ENCODE measurements around the gene LIME1. TPM values are rescaled to one million over a fixed set of nuclear protein-coding genes. Genes with fewer than 3 reads are reported as not detected.
A peak's percentile ranks its signal among the peaks of the same experiment; 100 is the strongest.

Gene LIME1
- total and polyA plus RNA-seq, 7 experiments from 2014 or later: 96.8 to 366 (median 107) TPM

DNA sequence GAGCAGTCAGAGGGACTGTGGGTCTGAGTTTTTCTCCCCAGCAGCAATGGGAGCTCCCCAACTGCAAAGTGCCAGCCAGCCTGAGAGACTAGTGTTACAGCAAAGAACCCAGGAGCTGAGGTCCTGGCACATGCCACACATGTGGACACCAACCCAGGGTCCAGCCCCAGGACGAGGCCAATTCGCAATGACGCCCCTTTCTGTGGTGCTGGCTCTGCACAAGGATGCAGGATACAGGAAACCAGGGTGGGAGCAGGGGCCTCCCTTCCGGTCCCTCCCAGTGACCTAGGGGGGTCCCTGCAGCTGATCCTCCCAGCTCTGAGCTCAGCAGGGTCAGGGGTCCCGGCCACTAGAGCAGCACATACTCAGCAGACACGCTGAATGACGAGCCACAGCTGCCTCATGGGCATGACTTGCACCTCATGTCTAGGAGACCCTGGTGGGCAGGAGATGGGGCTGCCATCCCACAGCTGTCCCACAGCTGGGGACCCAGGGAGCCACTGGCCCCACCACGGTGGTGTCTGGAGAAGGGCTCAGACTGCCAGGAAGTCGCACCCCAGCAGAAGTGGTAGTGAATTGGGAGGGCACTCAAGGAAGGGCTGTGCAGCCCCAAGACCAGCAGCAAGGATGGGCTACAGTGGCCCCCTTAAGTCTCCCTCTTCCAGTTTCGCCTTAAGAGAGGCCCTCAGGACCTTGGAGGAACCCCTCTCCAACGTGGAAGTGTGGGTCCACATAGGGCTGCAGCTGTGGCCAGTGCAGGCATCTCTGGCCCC, 32.3 kb upstream of the LIME1 start:
- no peaks in the 10 kb centered on the region for H3K27me3 ChIP-seq (ENCODE audit: control insufficient read depth in 2 of 2, insufficient read depth in 2 of 2, low read length in 2 of 2)
- no peak overlapping the region for H3K4me3 ChIP-seq (ENCODE audit: low read length)
- POLR2A ChIA-PET: interaction anchor here (0.9 kb wide), 1 partner anchor 32 kb away, joined by 3 read pairs; the partner anchor contains the start of gene LIME1
- no peaks in the 10 kb centered on the region for H3K9me3 ChIP-seq (ENCODE audit: control insufficient read depth in 2 of 3, low read length in 3 of 3)
- intact Hi-C loops (cut with micrococcal nuclease): no loop called here
- H3K36me3 ChIP-seq (ENCODE audit: control insufficient read depth in 2 of 3, insufficient read depth in 3 of 3, low read length in 3 of 3): peaks cover 0 to 59% (median 22%) of the 10 kb centered on the region in 3 experiments
- peaks cover 16 to 20% of the 10 kb centered on the region in 2 donors for H3K4me1 ChIP-seq (ENCODE audit: control insufficient read depth in 2 of 2, insufficient read depth in 2 of 2, low read length in 2 of 2)
- Mint-ChIP-seq H3K27ac (peak overlapping the region in 1 of 9 donors; percentile 38), H3K36me3 (peaks cover 3 to 14% (median 4%) of the 10 kb centered on the region in 5 donors), H3K4me3 (peak overlapping the region in 2 of 10 donors; percentile 9 to 45), H3K9me3 (peaks cover 0 to 2% (median 0%) of the 10 kb centered on the region in 11 donors), H3K27me3 (no peaks in the 10 kb centered on the region), H3K4me1 (peaks cover 10 to 30% (median 24%) of the 10 kb centered on the region in 7 donors)
- CTCF ChIA-PET: no interaction called here
- no peak overlapping the region for H3K27ac ChIP-seq (ENCODE audit: low read depth, low read length)
- ATAC-seq: no peak
- no peak for DNase-seq

DNA sequence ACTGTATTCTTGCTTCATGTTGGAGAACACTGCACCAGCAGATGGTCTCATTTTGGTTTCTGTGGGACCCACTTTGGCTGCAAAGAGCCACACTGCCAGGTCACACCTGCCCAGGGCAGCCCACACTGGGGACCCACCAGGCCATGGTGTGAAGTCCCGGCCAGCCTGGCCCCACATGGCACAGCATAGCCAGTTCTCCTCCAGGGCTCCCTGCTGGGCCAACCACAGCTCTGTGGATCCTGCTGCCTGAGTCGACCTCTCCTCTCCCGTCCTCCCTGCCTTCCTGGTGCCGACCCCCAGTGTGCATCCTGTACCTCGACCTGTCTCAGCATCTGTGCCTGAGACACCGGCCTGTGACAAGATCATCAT, 31.7 kb upstream of the LIME1 start:
- H3K4me3 ChIP-seq (ENCODE audit: low read length): no peak overlapping the region
- H3K9me3 ChIP-seq (ENCODE audit: control insufficient read depth in 2 of 3, low read length in 3 of 3): no peaks in the 10 kb centered on the region
- H3K27me3 Mint-ChIP-seq: no peaks in the 10 kb centered on the region
- H3K36me3 ChIP-seq (ENCODE audit: control insufficient read depth in 2 of 3, insufficient read depth in 3 of 3, low read length in 3 of 3): peaks cover 0 to 57% (median 22%) of the 10 kb centered on the region in 3 experiments
- peaks cover 16 to 22% of the 10 kb centered on the region in 2 donors for H3K4me1 ChIP-seq (ENCODE audit: control insufficient read depth in 2 of 2, insufficient read depth in 2 of 2, low read length in 2 of 2)
- H3K27ac ChIP-seq (ENCODE audit: low read depth, low read length): no peak overlapping the region
- H3K36me3 Mint-ChIP-seq: peaks cover 3 to 14% (median 4%) of the 10 kb centered on the region in 5 donors
- H3K4me1 Mint-ChIP-seq: peaks cover 10 to 35% (median 27%) of the 10 kb centered on the region in 7 donors
- POLR2A ChIA-PET: interaction anchor here (0.9 kb wide), 1 partner anchor 32 kb away, joined by 3 read pairs; the partner anchor contains the start of gene LIME1
- peak overlapping the region in 2 of 10 donors; percentile 1 to 90 for H3K4me3 Mint-ChIP-seq
- H3K27ac Mint-ChIP-seq: peak overlapping the region in 4 of 9 donors; percentile 34 to 88 (median 48)
- DNase-seq (no peak), ATAC-seq (no peak)
- peaks cover 0 to 2% (median 0%) of the 10 kb centered on the region in 11 donors for H3K9me3 Mint-ChIP-seq
- CTCF ChIA-PET: no interaction called here
- intact Hi-C loops (cut with micrococcal nuclease): loop anchor here (5.0 kb wide), 7 partner anchors 38 to 418 kb away; partner anchors contain the start of genes GMEB2 (in 1 of the 2), PTK6 (in 1 of the 2) and TCEA2 (in 1 of the 2)
- H3K27me3 ChIP-seq (ENCODE audit: control insufficient read depth in 2 of 2, insufficient read depth in 2 of 2, low read length in 2 of 2): no peaks in the 10 kb centered on the region

DNA sequence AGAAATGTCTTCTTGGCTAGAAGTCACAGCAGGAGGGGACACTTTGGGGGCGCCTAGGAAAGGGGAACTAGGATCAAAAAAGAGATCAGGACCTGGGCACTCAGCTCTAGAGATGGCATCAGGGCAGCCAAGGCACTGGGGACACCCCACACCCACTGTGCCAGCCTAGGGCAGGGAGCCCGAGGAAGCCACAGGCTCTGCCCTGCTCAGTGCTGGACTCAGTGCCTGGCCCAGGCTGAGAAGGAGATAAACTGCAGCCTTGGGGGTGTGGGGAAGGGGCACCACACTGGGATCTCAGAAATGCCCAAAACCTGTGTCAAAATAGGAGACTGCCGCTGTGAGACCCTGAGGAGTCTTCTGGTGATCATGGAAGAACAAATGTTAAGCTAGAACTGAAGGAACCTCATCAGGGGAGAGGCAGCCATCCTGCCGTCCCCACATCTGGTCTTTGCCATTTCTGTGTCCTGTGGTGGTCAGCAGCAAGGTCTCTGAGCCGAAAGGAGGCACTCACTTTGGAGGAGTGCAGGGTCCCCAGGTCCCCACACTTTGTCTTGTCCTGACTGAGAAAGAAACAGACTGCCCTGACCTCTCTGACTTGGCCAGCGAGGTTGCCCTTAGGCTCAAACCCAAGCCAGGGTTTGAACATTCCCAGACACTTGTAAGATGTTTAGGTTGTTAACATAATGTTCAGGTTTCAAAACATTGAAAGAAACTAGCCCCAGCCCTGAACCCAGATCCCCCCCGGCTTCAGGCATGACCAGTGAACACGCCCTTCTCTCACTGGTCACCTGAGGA, 31.0 kb upstream of the LIME1 start:
- Mint-ChIP-seq H3K4me3 (peak overlapping the region in 5 of 10 donors; percentile 18 to 90 (median 41)), H3K27me3 (no peaks in the 10 kb centered on the region), H3K9me3 (peaks cover 0 to 2% (median 0%) of the 10 kb centered on the region in 11 donors), H3K4me1 (peaks cover 15 to 39% (median 31%) of the 10 kb centered on the region in 7 donors), H3K36me3 (peaks cover 4 to 16% (median 6%) of the 10 kb centered on the region in 5 donors), H3K27ac (peak overlapping the region in 5 of 9 donors; percentile 38 to 94 (median 42))
- DNase-seq (no peak), ATAC-seq (no peak)
- no peak overlapping the region for H3K4me3 ChIP-seq (ENCODE audit: low read length)
- peaks cover 0 to 54% (median 22%) of the 10 kb centered on the region in 3 experiments for H3K36me3 ChIP-seq (ENCODE audit: control insufficient read depth in 2 of 3, insufficient read depth in 3 of 3, low read length in 3 of 3)
- no peaks in the 10 kb centered on the region for H3K9me3 ChIP-seq (ENCODE audit: control insufficient read depth in 2 of 3, low read length in 3 of 3)
- H3K27ac ChIP-seq (ENCODE audit: low read depth, low read length): peak overlapping the region; percentile 81
- intact Hi-C loops (cut with micrococcal nuclease): loop anchor here (2.0 to 5.0 kb wide), 11 partner anchors 25 to 417 kb away; partner anchors contain the start of genes GMEB2 (in 1 of the 2), PTK6 (in 1 of the 2), TCEA2 (in 1 of the 2) and UCKL1 (in 1 of the 2)
- H3K27me3 ChIP-seq (ENCODE audit: control insufficient read depth in 2 of 2, insufficient read depth in 2 of 2, low read length in 2 of 2): no peaks in the 10 kb centered on the region
- CTCF ChIA-PET: interaction anchor here (0.8 to 2.7 kb wide), 4 partner anchors 8 to 35 kb away, joined by 3 to 27 read pairs (median 4); partner anchors contain the start of gene LIME1
- peaks cover 17 to 22% of the 10 kb centered on the region in 2 donors for H3K4me1 ChIP-seq (ENCODE audit: control insufficient read depth in 2 of 2, insufficient read depth in 2 of 2, low read length in 2 of 2)
- POLR2A ChIA-PET: interaction anchor here (0.8 to 5.1 kb wide), 3 partner anchors 22 to 97 kb away, joined by 3 to 137 read pairs (median 8); partner anchors contain the start of genes LIME1 and SLC2A4RG

DNA sequence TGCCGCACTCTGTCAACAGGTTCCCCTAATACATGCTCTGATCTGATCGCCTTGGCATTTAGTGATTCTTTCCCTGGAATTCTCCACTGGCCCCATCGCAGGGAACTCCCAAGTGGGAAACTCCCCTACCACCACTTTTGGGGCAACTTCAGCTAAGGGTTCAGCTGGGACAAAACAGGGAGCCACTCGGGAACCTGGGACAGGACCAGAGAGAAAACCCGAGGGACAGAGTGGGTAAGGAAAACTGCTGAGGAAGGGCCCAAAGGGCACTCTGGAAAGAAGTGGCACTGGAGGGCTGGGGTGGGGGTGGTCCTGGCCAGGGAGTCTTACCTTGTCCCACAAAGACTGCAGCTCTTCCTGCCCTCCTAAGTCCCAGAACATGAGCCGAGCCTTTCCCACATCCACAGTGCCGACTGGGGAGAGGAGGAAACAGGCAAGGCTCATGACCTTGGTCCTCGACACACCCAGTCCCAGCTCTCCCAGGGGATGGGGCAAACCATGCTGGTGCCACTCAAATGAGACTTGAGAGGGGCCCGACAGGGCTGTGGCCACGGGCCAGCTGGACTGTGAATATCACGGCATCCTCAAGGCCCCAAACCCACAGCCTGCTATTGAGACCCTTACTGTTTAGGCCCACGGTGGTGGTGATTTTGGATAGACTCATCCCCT, 30.3 kb upstream of the LIME1 start:
- ChIA-PET POLR2A (interaction anchor here (0.8 to 5.1 kb wide), 7 partner anchors 9 to 250 kb away, joined by 3 to 137 read pairs (median 11); partner anchors contain the start of genes LIME1, SLC2A4RG, TNFRSF6B and TPD52L2), CTCF (interaction anchor here (0.7 to 2.7 kb wide), 5 partner anchors 9 to 34 kb away, joined by 3 to 27 read pairs (median 3); partner anchors contain the start of gene LIME1)
- H3K27ac Mint-ChIP-seq: peak overlapping the region; percentile 82 to 97 (median 87)
- H3K36me3 Mint-ChIP-seq: peaks cover 9 to 22% (median 13%) of the 10 kb centered on the region in 5 donors
- Histone ChIP-seq H3K36me3 (ENCODE audit: control insufficient read depth in 2 of 3, insufficient read depth in 3 of 3, low read length in 3 of 3) (peaks cover 0 to 61% (median 22%) of the 10 kb centered on the region in 3 experiments), H3K9me3 (ENCODE audit: control insufficient read depth in 2 of 3, low read length in 3 of 3) (no peaks in the 10 kb centered on the region), H3K4me1 (ENCODE audit: control insufficient read depth in 2 of 2, insufficient read depth in 2 of 2, low read length in 2 of 2) (peaks cover 22 to 25% of the 10 kb centered on the region in 2 donors), H3K27ac (ENCODE audit: low read depth, low read length) (peak overlapping the region; percentile 81), H3K27me3 (ENCODE audit: control insufficient read depth in 2 of 2, insufficient read depth in 2 of 2, low read length in 2 of 2) (no peaks in the 10 kb centered on the region), H3K4me3 (ENCODE audit: low read length) (peak overlapping the region; percentile 91)
- DNase-seq (no peak), ATAC-seq (no peak)
- intact Hi-C loops (cut with micrococcal nuclease): loop anchor here (2.0 to 5.0 kb wide), 11 partner anchors 25 to 416 kb away; partner anchors contain the start of genes GMEB2 (in 1 of the 2), PTK6 (in 1 of the 2), TCEA2 (in 1 of the 2) and UCKL1 (in 1 of the 2)
- no peaks in the 10 kb centered on the region for H3K27me3 Mint-ChIP-seq
- H3K4me3 Mint-ChIP-seq: peak overlapping the region; percentile 86 to 95 (median 90)
- peaks cover 22 to 46% (median 39%) of the 10 kb centered on the region in 7 donors for H3K4me1 Mint-ChIP-seq
- peaks cover 0 to 2% (median 0%) of the 10 kb centered on the region in 11 donors for H3K9me3 Mint-ChIP-seq

DNA sequence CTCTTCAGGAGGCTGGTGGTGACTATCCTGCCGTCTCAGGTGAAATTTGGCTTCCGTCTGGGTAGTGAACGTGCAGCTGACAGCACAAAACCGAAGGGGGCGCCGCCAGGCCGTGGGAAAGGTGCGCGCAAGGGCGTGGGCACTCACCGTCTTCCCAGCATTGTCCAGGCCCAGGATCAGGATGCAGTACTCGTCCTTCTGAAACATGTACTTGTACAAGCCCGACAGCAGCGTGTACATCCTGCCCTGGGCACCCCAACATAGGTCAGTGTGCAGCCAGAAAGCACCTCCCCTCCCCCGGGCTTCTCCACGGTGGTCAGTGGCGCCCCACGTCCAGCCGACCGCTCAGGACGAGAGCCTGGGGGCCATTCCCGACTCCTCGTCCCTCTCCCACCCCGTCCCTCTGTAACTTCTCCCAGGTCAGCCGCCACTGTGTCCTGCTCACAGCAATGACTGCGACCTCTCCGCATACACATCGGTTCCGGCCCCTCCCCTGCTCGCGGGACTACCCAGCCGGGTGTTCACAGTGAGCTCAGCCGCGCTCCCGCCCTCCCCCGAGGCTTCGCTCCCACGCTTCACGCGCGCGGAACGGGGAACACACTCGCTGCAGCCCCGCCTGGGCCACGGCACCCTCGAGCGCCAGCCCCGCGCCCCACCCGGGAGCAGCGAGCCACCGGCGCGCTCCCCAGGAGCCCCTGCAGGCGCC, 29.5 kb upstream of the LIME1 start:
- POLR2A ChIA-PET: interaction anchor here (0.6 to 5.1 kb wide), 25 partner anchors 10 to 372 kb away, joined by 3 to 137 read pairs (median 4); partner anchors contain the start of genes GMEB2, LIME1, OPRL1 and PPDPF

More for the DNA sequence above, 29.5 kb upstream of the LIME1 start:
- Histone ChIP-seq H3K9me3 (ENCODE audit: control insufficient read depth in 2 of 3, low read length in 3 of 3) (no peaks in the 10 kb centered on the region), H3K27ac (ENCODE audit: low read depth, low read length) (peak overlapping the region; percentile 81), H3K36me3 (ENCODE audit: control insufficient read depth in 2 of 3, insufficient read depth in 3 of 3, low read length in 3 of 3) (peaks cover 0 to 69% (median 27%) of the 10 kb centered on the region in 3 experiments), H3K27me3 (ENCODE audit: control insufficient read depth in 2 of 2, insufficient read depth in 2 of 2, low read length in 2 of 2) (no peaks in the 10 kb centered on the region), H3K4me1 (ENCODE audit: control insufficient read depth in 2 of 2, insufficient read depth in 2 of 2, low read length in 2 of 2) (peaks cover 22 to 30% of the 10 kb centered on the region in 2 donors), H3K4me3 (ENCODE audit: low read length) (peak overlapping the region; percentile 91)
- H3K4me1 Mint-ChIP-seq: peaks cover 26 to 54% (median 41%) of the 10 kb centered on the region in 7 donors
- peak overlapping the region; percentile 86 to 95 (median 90) for H3K4me3 Mint-ChIP-seq
- CTCF ChIA-PET: interaction anchor here (0.7 to 2.7 kb wide), 16 partner anchors 9 to 360 kb away, joined by 3 to 27 read pairs (median 4); partner anchors contain the start of genes LIME1, PRPF6, PTK6 and SLC2A4RG
- intact Hi-C loops (cut with micrococcal nuclease): loop anchor here (1.0 to 5.0 kb wide), 22 partner anchors 23 to 415 kb away; partner anchors contain the start of genes RTEL1 (in 2 of the 2), TCEA2 (in 2 of the 2), UCKL1 (in 2 of the 2) and DNAJC5 (in 1 of the 2)
- peaks cover 10 to 29% (median 17%) of the 10 kb centered on the region in 5 donors for H3K36me3 Mint-ChIP-seq
- peaks cover 0 to 2% (median 0%) of the 10 kb centered on the region in 11 donors for H3K9me3 Mint-ChIP-seq
- DNase-seq (peak; percentile 42 to 70 (median 66)), ATAC-seq (peak; percentile 70)
- H3K27me3 Mint-ChIP-seq: no peaks in the 10 kb centered on the region
- H3K27ac Mint-ChIP-seq: peak overlapping the region; percentile 82 to 97 (median 87)

Data from naive thymus-derived CD4-positive, alpha-beta T cell (primary cell).